Measurements from ENCODE around the gene GPR137. TPM values are rescaled to one million over a fixed set of nuclear protein-coding genes. Genes with fewer than 3 reads are reported as not detected.

GPR137 gene
- total and polyA plus RNA-seq, 2 experiments from 2014 or later, result 35.7 to 37.6 TPM

DNA sequence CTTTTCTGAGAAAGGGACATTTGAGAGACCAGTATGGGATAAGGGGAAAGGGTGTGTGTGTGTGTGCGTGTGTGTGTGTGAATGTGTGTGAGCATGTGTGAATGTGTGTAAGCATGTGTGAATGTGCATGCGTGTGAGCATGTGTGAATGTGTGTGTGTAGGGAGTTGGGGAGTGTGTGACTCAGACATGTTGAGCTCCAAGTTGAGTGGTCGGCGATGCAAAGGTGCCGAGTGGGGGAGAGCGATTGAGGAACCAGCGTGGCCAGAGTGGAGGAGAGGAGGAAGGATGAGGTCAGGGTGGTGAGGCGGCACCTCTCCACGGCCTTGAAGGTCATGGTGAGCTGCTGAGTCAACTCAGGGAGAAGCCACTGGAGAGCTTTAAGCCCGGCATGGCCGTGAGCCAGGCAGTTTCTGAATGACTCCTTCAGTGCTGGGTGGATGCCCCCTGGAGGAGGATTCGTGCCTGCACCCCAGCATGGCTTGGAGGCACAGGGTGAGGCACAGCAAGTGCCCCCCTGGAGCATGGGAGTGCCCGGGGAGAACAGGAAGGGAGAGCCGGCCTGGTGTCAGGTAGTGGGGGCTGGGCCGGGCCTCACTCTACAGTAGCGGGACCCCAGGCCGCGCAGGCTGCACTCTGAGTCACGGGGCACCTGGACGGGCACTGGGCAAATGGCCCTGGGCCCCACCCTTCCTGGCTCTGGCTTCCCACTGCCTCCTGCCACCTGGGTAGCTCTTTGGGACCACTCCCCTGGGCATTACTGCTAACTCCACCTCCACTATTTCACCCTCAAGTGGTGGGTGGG, 46.1 kb downstream of the GPR137 start:
- H2AFZ ChIP-seq, result peak overlapping the region; percentile 54

DNA sequence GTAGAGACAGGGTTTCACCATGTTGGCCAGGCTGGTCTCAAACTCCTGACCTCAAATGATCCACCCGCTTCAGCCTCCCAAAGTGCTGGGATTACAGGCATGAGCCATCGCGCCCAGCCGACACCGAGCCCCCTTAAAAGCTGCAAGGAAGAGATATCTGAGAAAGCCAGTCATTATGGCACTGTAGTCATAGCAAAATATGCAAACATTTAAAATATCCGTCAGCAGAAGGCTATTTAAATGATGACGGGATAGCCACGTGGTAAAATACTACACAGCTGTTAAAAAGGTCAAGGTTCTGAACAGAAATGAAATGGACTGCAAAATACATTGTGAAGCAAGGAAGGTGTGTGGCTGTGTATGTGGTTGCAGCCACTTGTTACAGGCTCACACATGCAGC, 47.9 kb downstream of the GPR137 start:
- Histone ChIP-seq H3K36me3 (ENCODE audit: low read depth) (no peaks in the 10 kb centered on the region), H3K27me3 (replicated peaks; ENCODE audit: insufficient read depth) (no peaks in the 10 kb centered on the region), H3K9ac (no peak overlapping the region), H3K27ac (no peak overlapping the region), H3K9me3 (ENCODE audit: low read depth) (no peaks in the 10 kb centered on the region), H3K4me2 (ENCODE audit: unreplicated experiment) (no peak overlapping the region), H3F3A (ENCODE audit: insufficient read depth) (no peaks in the 10 kb centered on the region), H3K4me1 (ENCODE audit: insufficient read depth) (peaks cover 9% of the 10 kb centered on the region), H3K4me3 (no peak overlapping the region), H3K9me2 (ENCODE audit: insufficient read depth) (no peaks in the 10 kb centered on the region), H4K20me1 (ENCODE audit: insufficient read depth) (no peaks in the 10 kb centered on the region), H2AFZ (no peak overlapping the region), H3K79me2 (ENCODE audit: insufficient read depth) (no peaks in the 10 kb centered on the region)
- 81 to 86% methylated on average over 8 of the region's 8 CpGs for WGBS, 2 experiments (ENCODE audit: low coverage in 1 of 2, low lambda C conversion rate in 2 of 2, missing lambda C conversion rate in 2 of 2)
- no peak for DNase-seq
- TF ChIP-seq EZH2phosphoT487 (IDR thresholded peaks at IDR 0.05; ENCODE audit: insufficient read depth, low read depth) (no peak), EZH2 (IDR thresholded peaks at IDR 0.05; ENCODE audit: insufficient read depth, poor library complexity, severe bottlenecking) (no peak)
- in situ Hi-C loops (cut with MboI), result no loop called here

More for the DNA sequence above, 46.1 kb downstream of the GPR137 start:
- H3K4me1 ChIP-seq (ENCODE audit: insufficient read depth), result peaks cover 9% of the 10 kb centered on the region
- H3K4me3 ChIP-seq, result peak overlapping the region; percentile 12; the same call in 1 of the 2 replicates
- peak; percentile 98 for DNase-seq
- no peak overlapping the region for H3K27ac ChIP-seq
- peak overlapping the region; percentile 30 for H3K4me2 ChIP-seq (ENCODE audit: unreplicated experiment)
- H3K9me2 ChIP-seq (ENCODE audit: insufficient read depth), result no peaks in the 10 kb centered on the region
- no peaks in the 10 kb centered on the region for H4K20me1 ChIP-seq (ENCODE audit: insufficient read depth)
- no peaks in the 10 kb centered on the region for H3K9me3 ChIP-seq (ENCODE audit: low read depth)
- 33% methylated on average over 20 of the region's 20 CpGs for WGBS, 2 experiments (ENCODE audit: low coverage in 1 of 2, low lambda C conversion rate in 2 of 2, missing lambda C conversion rate in 2 of 2)
- no peaks in the 10 kb centered on the region for H3F3A ChIP-seq (ENCODE audit: insufficient read depth)
- no peaks in the 10 kb centered on the region for H3K36me3 ChIP-seq (ENCODE audit: low read depth)
- H3K79me2 ChIP-seq (ENCODE audit: insufficient read depth), result no peaks in the 10 kb centered on the region
- TF ChIP-seq EZH2phosphoT487 (IDR thresholded peaks at IDR 0.05; ENCODE audit: insufficient read depth, low read depth) (no peak), EZH2 (IDR thresholded peaks at IDR 0.05; ENCODE audit: insufficient read depth, poor library complexity, severe bottlenecking) (no peak)
- H3K9ac ChIP-seq, result no peak overlapping the region
- in situ Hi-C loops (cut with MboI), result no loop called here
- H3K27me3 ChIP-seq (replicated peaks; ENCODE audit: insufficient read depth), result no peaks in the 10 kb centered on the region

DNA sequence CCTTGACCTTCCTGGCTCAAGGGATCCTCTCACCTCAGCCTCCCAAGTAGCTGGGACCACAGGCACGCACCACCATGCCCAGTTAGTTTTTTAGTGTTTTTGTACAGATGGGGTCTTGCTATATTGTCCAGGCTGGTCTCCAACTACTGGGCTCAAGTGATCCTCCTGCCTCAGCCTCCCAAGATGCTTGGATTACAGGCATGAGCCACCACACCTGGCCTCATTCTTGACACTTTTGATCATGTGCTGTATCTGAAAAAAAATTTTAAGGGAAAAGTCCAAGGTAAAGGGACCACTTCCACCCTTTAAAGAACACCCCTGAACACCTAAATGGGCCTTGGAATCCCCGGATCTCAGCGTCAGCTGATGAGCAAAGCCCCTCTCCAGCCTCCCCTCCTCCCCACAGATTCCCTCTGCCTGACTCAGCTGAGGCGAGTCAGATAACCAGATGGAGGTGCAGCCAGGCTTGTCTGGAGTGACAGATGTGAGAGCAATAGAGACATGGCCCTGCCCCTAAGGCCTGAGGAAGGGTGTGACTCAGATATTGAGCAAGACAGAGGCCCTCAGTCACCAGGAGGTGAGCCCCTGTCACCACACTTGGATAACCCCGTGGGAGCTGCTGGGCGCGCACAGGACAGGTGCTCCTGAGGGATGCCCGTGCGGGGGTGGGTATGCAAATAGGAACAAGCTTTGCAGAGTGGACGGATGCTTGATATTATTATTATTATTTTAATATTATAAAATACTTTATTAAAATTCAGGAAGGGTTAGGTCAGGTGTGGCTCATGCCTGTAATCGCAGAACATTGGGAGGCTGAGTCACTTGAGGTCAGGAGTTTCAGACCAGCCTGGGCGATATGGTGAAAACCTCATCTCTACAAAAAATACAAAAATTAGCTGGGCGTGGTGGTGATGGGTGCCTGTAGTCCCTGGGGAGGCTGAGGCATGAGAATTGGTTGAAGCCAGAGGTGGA, 49.4 kb downstream of the GPR137 start:
- no peaks in the 10 kb centered on the region for H3F3A ChIP-seq (ENCODE audit: insufficient read depth)
- no peaks in the 10 kb centered on the region for H3K27me3 ChIP-seq (replicated peaks; ENCODE audit: insufficient read depth)
- in situ Hi-C loops (cut with MboI), result no loop called here
- no peaks in the 10 kb centered on the region for H3K79me2 ChIP-seq (ENCODE audit: insufficient read depth)
- H3K4me2 ChIP-seq (ENCODE audit: unreplicated experiment), result no peak overlapping the region
- no peaks in the 10 kb centered on the region for H4K20me1 ChIP-seq (ENCODE audit: insufficient read depth)
- peak; percentile 94 for DNase-seq
- no peaks in the 10 kb centered on the region for H3K9me3 ChIP-seq (ENCODE audit: low read depth)
- H3K9me2 ChIP-seq (ENCODE audit: insufficient read depth), result no peaks in the 10 kb centered on the region
- 24 to 32% methylated on average over 13 of the region's 13 CpGs for WGBS, 2 experiments (ENCODE audit: low coverage in 1 of 2, low lambda C conversion rate in 2 of 2, missing lambda C conversion rate in 2 of 2)
- no peak overlapping the region for H3K9ac ChIP-seq
- H3K27ac ChIP-seq, result no peak overlapping the region
- H3K4me1 ChIP-seq (ENCODE audit: insufficient read depth), result peaks cover 9% of the 10 kb centered on the region
- H2AFZ ChIP-seq, result no peak overlapping the region
- no peaks in the 10 kb centered on the region for H3K36me3 ChIP-seq (ENCODE audit: low read depth)
- H3K4me3 ChIP-seq, result no peak overlapping the region
- no peak for TF ChIP-seq EZH2phosphoT487 (IDR thresholded peaks at IDR 0.05; ENCODE audit: insufficient read depth, low read depth)
- no peak for TF ChIP-seq EZH2 (IDR thresholded peaks at IDR 0.05; ENCODE audit: insufficient read depth, poor library complexity, severe bottlenecking)

DNA sequence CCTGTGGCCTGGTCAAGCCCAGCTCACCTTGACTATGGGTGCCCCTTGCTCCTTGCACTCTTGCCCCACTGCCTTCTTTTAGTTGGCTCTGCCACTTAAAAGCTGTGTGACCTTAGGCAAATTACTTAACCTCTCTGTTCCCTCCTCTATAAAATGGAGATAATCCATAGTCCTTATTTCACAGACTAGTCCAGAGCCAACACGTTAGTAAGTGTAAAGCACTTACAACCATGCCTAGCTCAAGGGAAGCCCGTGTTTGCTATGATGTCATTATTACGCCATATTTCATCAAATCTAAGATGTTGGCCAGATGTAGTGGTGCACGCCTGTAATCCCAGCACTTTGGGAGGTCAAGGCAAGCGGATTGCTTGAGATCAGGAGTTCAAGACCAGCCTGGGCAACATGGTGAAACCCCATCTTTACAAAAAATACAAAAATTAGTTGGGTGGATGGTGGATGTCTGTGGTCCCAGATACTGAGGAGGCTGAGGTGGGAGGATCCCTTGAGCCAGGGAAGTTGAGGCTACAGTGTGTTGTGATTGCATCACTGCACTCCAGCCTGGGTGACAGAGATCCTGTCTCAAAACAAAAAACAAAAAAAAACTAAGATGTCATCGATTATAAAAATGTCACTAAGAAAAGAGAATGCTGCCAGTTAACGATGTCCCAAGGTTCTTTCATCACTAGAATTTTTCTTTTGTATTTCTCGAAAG, 52.0 kb downstream of the GPR137 start:
- TF ChIP-seq EZH2 (IDR thresholded peaks at IDR 0.05; ENCODE audit: insufficient read depth, poor library complexity, severe bottlenecking) (no peak), EZH2phosphoT487 (IDR thresholded peaks at IDR 0.05; ENCODE audit: insufficient read depth, low read depth) (no peak)
- H3K4me1 ChIP-seq (ENCODE audit: insufficient read depth), result no peaks in the 10 kb centered on the region
- no peaks in the 10 kb centered on the region for H3K9me2 ChIP-seq (ENCODE audit: insufficient read depth)
- no peaks in the 10 kb centered on the region for H3K36me3 ChIP-seq (ENCODE audit: low read depth)
- DNase-seq, result no peak
- H3F3A ChIP-seq (ENCODE audit: insufficient read depth), result no peaks in the 10 kb centered on the region
- in situ Hi-C loops (cut with MboI), result no loop called here
- no peaks in the 10 kb centered on the region for H3K27me3 ChIP-seq (replicated peaks; ENCODE audit: insufficient read depth)
- no peaks in the 10 kb centered on the region for H3K9me3 ChIP-seq (ENCODE audit: low read depth)
- no peaks in the 10 kb centered on the region for H3K79me2 ChIP-seq (ENCODE audit: insufficient read depth)
- H3K27ac ChIP-seq, result no peak overlapping the region
- no peak overlapping the region for H3K9ac ChIP-seq
- no peak overlapping the region for H3K4me2 ChIP-seq (ENCODE audit: unreplicated experiment)
- H3K4me3 ChIP-seq, result no peak overlapping the region
- no peaks in the 10 kb centered on the region for H4K20me1 ChIP-seq (ENCODE audit: insufficient read depth)
- WGBS, 2 experiments (ENCODE audit: low coverage in 1 of 2, low lambda C conversion rate in 2 of 2, missing lambda C conversion rate in 2 of 2), result 58 to 62% methylated on average over 8 of the region's 8 CpGs
- H2AFZ ChIP-seq, result no peak overlapping the region

Data from GM23248 (cell line).